Measurements from ENCODE around the gene SYNPO2L. TPM values are rescaled to one million over a fixed set of nuclear protein-coding genes. Genes with fewer than 3 reads are reported as not detected.

The SYNPO2L gene
- total and polyA plus RNA-seq, 10 donors, result 0.02 to 0.23 (median 0.06) TPM; not detected in 5

GRCh38 chr10:73614720-73615119 lies 41.1 kb downstream of the SYNPO2L start:
- Histone ChIP-seq H3K4me3 (no peak overlapping the region), H3K4me1 (no peaks in the 10 kb centered on the region), H3K9me3 (no peaks in the 10 kb centered on the region), H3K27ac (no peak overlapping the region), H3K27me3 (replicated peaks in 1 of 7) (no peaks in the 10 kb centered on the region), H3K36me3 (peaks cover 0 to 4% (median 0%) of the 10 kb centered on the region in 6 donors)
- TF ChIP-seq CTCF (IDR thresholded peaks at IDR 0.05 in 8 of 11, conservative IDR thresholded peaks at IDR 0.05 in 3 of 11), result no peak
- no peak for TF ChIP-seq POLR2AphosphoS5 (IDR thresholded peaks at IDR 0.05)
- TF ChIP-seq POLR2A (IDR thresholded peaks at IDR 0.05), result no peak
- 81 to 93% (median 85%) methylated on average over 3 of the region's 3 CpGs for WGBS, 5 donors
- no peak for DNase-seq
- intact Hi-C loops (cut with DNase I; ENCODE audit: low total_unique reads), result no loop called here

- WGBS, 5 donors, result 78 to 92% (median 89%) methylated on average over 4 of the region's 4 CpGs
- H3K4me3 ChIP-seq, result no peak overlapping the region
- TF ChIP-seq POLR2A (IDR thresholded peaks at IDR 0.05), result no peak
- TF ChIP-seq CTCF (IDR thresholded peaks at IDR 0.05 in 8 of 11, conservative IDR thresholded peaks at IDR 0.05 in 3 of 11), result no peak
- no peak for TF ChIP-seq POLR2AphosphoS5 (IDR thresholded peaks at IDR 0.05)
- no peaks in the 10 kb centered on the region for H3K4me1 ChIP-seq
- no peaks in the 10 kb centered on the region for H3K9me3 ChIP-seq
- DNase-seq, result no peak
- H3K27me3 ChIP-seq (replicated peaks in 1 of 7), result no peaks in the 10 kb centered on the region
- H3K36me3 ChIP-seq, result peaks cover 0 to 4% (median 0%) of the 10 kb centered on the region in 6 donors
- no peak overlapping the region for H3K27ac ChIP-seq
- intact Hi-C loops (cut with DNase I; ENCODE audit: low total_unique reads), result no loop called here
Observed at GRCh38 chr10:73609116-73609515, 46.7 kb downstream of the SYNPO2L start.

- WGBS, 5 donors, result 63 to 83% (median 75%) methylated on average over 3 of the region's 3 CpGs
- no peaks in the 10 kb centered on the region for H3K4me1 ChIP-seq
- H3K4me3 ChIP-seq, result no peak overlapping the region
- no peak for DNase-seq
- intact Hi-C loops (cut with DNase I; ENCODE audit: low total_unique reads), result no loop called here
- H3K9me3 ChIP-seq, result no peaks in the 10 kb centered on the region
- no peaks in the 10 kb centered on the region for H3K27me3 ChIP-seq (replicated peaks in 1 of 7)
- no peak overlapping the region for H3K27ac ChIP-seq
- H3K36me3 ChIP-seq, result no peaks in the 10 kb centered on the region
- TF ChIP-seq POLR2AphosphoS5 (IDR thresholded peaks at IDR 0.05), result no peak
- TF ChIP-seq CTCF (IDR thresholded peaks at IDR 0.05 in 8 of 11, conservative IDR thresholded peaks at IDR 0.05 in 3 of 11), result no peak
- no peak for TF ChIP-seq POLR2A (IDR thresholded peaks at IDR 0.05)
Observed at GRCh38 chr10:73601486-73601921, 54.3 kb downstream of the SYNPO2L start.

GRCh38 chr10:73597346-73597745 lies 58.5 kb downstream of the SYNPO2L start:
- 95 to 100% (median 98%) methylated on average over 1 of the region's 1 CpG for WGBS, 5 donors
- Histone ChIP-seq H3K27me3 (replicated peaks in 1 of 7) (no peaks in the 10 kb centered on the region), H3K36me3 (no peaks in the 10 kb centered on the region), H3K4me1 (peaks cover 0 to 6% (median under 1%) of the 10 kb centered on the region in 6 donors), H3K9me3 (no peaks in the 10 kb centered on the region), H3K4me3 (no peak overlapping the region), H3K27ac (no peak overlapping the region)
- DNase-seq, result no peak
- intact Hi-C loops (cut with DNase I; ENCODE audit: low total_unique reads), result no loop called here
- TF ChIP-seq POLR2A (IDR thresholded peaks at IDR 0.05), result no peak
- TF ChIP-seq CTCF (IDR thresholded peaks at IDR 0.05 in 8 of 11, conservative IDR thresholded peaks at IDR 0.05 in 3 of 11), result no peak
- TF ChIP-seq POLR2AphosphoS5 (IDR thresholded peaks at IDR 0.05), result no peak

Other genes starting within 250 kb of the SYNPO2L start
- gene ANXA7, start 242.0 kb downstream of the SYNPO2L start, total RNA-seq, result 100 to 1,000 TPM in 3 of 7 donors, 10 to 100 TPM in 4; 87.8 to 118 (median 97.9) TPM
- gene ANXA7, start 242.0 kb downstream of the SYNPO2L start, polyA plus RNA-seq, result 10 to 100 TPM; 40.1 to 57.3 (median 46.4) TPM
- 1 to 10 TPM; 2.8 to 7.1 (median 4.1) TPM for gene MSS51, start 222.5 kb downstream of the SYNPO2L start, total RNA-seq
- 1 to 10 TPM; 2.6 to 5.3 (median 3.2) TPM for gene MSS51, start 222.5 kb downstream of the SYNPO2L start, polyA plus RNA-seq
- gene PPP3CB, start 160.0 kb downstream of the SYNPO2L start, total RNA-seq, result 10 to 100 TPM; 37.2 to 61.2 (median 43.2) TPM
- 10 to 100 TPM; 25.5 to 29.9 (median 27.4) TPM for gene PPP3CB, start 160.0 kb downstream of the SYNPO2L start, polyA plus RNA-seq
- gene USP54, start 64.7 kb downstream of the SYNPO2L start, total RNA-seq, result 10 to 100 TPM in 4 of 7 donors, 1 to 10 TPM in 3; 5.6 to 16.8 (median 10.6) TPM
- 1 to 10 TPM; 1.1 to 2.0 (median 1.7) TPM for gene USP54, start 64.7 kb downstream of the SYNPO2L start, polyA plus RNA-seq
- gene MYOZ1, start 14.6 kb downstream of the SYNPO2L start, total RNA-seq, result 1 to 10 TPM in 2 of 7 donors, under 1 TPM in 3, not detected in 2; 0.54 to 2.1 (median 0.94) TPM
- under 1 TPM; 0.26 to 0.48 (median 0.32) TPM for gene MYOZ1, start 14.6 kb downstream of the SYNPO2L start, polyA plus RNA-seq
- 10 to 100 TPM in 4 of 7 donors, 1 to 10 TPM in 3; 5.4 to 15.7 (median 10.7) TPM for gene AGAP5, start 42.1 kb upstream of the SYNPO2L start, total RNA-seq
- gene AGAP5, start 42.1 kb upstream of the SYNPO2L start, polyA plus RNA-seq, result 1 to 10 TPM; 2.6 to 5.8 (median 5.4) TPM
- gene SEC24C, start 88.3 kb upstream of the SYNPO2L start, total RNA-seq, result 10 to 100 TPM; 61.1 to 75.6 (median 71.6) TPM
- gene SEC24C, start 88.3 kb upstream of the SYNPO2L start, polyA plus RNA-seq, result 10 to 100 TPM; 20.4 to 42.3 (median 28.6) TPM
- gene CHCHD1, start 126.0 kb upstream of the SYNPO2L start, total RNA-seq, result 10 to 100 TPM; 14.6 to 31.6 (median 18.3) TPM
- gene CHCHD1, start 126.0 kb upstream of the SYNPO2L start, polyA plus RNA-seq, result 10 to 100 TPM; 57.9 to 75.9 (median 73.1) TPM
- gene ZSWIM8, start 129.6 kb upstream of the SYNPO2L start, total RNA-seq, result 100 to 1,000 TPM in 6 of 7 donors, 10 to 100 TPM in 1; 97.0 to 141 (median 129) TPM
- 100 to 1,000 TPM in 2 of 3 donors, 10 to 100 TPM in 1; 51.5 to 109 (median 101) TPM for gene ZSWIM8, start 129.6 kb upstream of the SYNPO2L start, polyA plus RNA-seq
- gene NDST2, start 155.6 kb upstream of the SYNPO2L start, total RNA-seq, result 100 to 1,000 TPM in 5 of 7 donors, 10 to 100 TPM in 2; 84.6 to 159 (median 117) TPM
- 10 to 100 TPM; 10.9 to 21.7 (median 12.3) TPM for gene NDST2, start 155.6 kb upstream of the SYNPO2L start, polyA plus RNA-seq
- gene CAMK2G, start 218.5 kb upstream of the SYNPO2L start, total RNA-seq, result 10 to 100 TPM; 32.7 to 55.2 (median 45.8) TPM
- 10 to 100 TPM; 10.4 to 18.0 (median 17.1) TPM for gene CAMK2G, start 218.5 kb upstream of the SYNPO2L start, polyA plus RNA-seq